ENCODE data around the gene NEURL1. TPM values are rescaled to one million over a fixed set of nuclear protein-coding genes. Genes with fewer than 3 reads are reported as not detected.

Gene NEURL1
- total and polyA plus RNA-seq, 9 donors = 0.28 to 5.6 (median 3.1) TPM

- Histone ChIP-seq H3K4me3 (no peak overlapping the region), H3K27ac (no peak overlapping the region), H3K27me3 (no peaks in the 10 kb centered on the region), H3K36me3 (no peaks in the 10 kb centered on the region), H3K4me1 (ENCODE audit: insufficient read depth) (no peaks in the 10 kb centered on the region), H3K9me3 (no peaks in the 10 kb centered on the region)
- WGBS, 3 donors = 95 to 100% (median 98%) methylated on average over 1 of the region's 1 CpG
- intact Hi-C loops (cut with DNase I) = no loop called here
- TF ChIP-seq EP300 (IDR thresholded peaks at IDR 0.05) (no peak), POLR2A (IDR thresholded peaks at IDR 0.05) (no peak), CTCF (IDR thresholded peaks at IDR 0.05) (no peak)
- DNase-seq = no peak
These were observed 36.0 kb downstream of the NEURL1 start for GRCh38 chr10:103529539-103529938.

- WGBS, 3 donors = 94 to 96% (median 95%) methylated on average over 7 of the region's 7 CpGs
- no peak for DNase-seq
- Histone ChIP-seq H3K27ac (no peak overlapping the region), H3K9me3 (no peaks in the 10 kb centered on the region), H3K4me3 (no peak overlapping the region), H3K4me1 (ENCODE audit: insufficient read depth) (no peaks in the 10 kb centered on the region), H3K36me3 (no peaks in the 10 kb centered on the region), H3K27me3 (no peaks in the 10 kb centered on the region)
- intact Hi-C loops (cut with DNase I) = no loop called here
- TF ChIP-seq POLR2A (IDR thresholded peaks at IDR 0.05) (no peak), CTCF (IDR thresholded peaks at IDR 0.05) (no peak), EP300 (IDR thresholded peaks at IDR 0.05) (no peak)
These were observed 40.3 kb downstream of the NEURL1 start for GRCh38 chr10:103533827-103534226.

- no peak overlapping the region for H3K27ac ChIP-seq
- H3K4me1 ChIP-seq (ENCODE audit: insufficient read depth) = no peaks in the 10 kb centered on the region
- H3K36me3 ChIP-seq = no peaks in the 10 kb centered on the region
- H3K4me3 ChIP-seq = no peak overlapping the region
- intact Hi-C loops (cut with DNase I) = no loop called here
- DNase-seq = peak in 1 of 5 donors; percentile 12
- H3K27me3 ChIP-seq = no peaks in the 10 kb centered on the region
- WGBS, 3 donors = 97 to 98% (median 98%) methylated on average over 3 of the region's 3 CpGs
- H3K9me3 ChIP-seq = no peaks in the 10 kb centered on the region
- TF ChIP-seq EP300 (IDR thresholded peaks at IDR 0.05) (no peak), POLR2A (IDR thresholded peaks at IDR 0.05) (no peak), CTCF (IDR thresholded peaks at IDR 0.05) (no peak)
These were observed 41.4 kb downstream of the NEURL1 start for GRCh38 chr10:103534621-103535498.

- H3K4me3 ChIP-seq = no peak overlapping the region
- no peaks in the 10 kb centered on the region for H3K9me3 ChIP-seq
- no peaks in the 10 kb centered on the region for H3K4me1 ChIP-seq (ENCODE audit: insufficient read depth)
- peak in 1 of 5 donors; percentile 9 for DNase-seq
- TF ChIP-seq POLR2A (IDR thresholded peaks at IDR 0.05) (no peak), EP300 (IDR thresholded peaks at IDR 0.05) (no peak), CTCF (IDR thresholded peaks at IDR 0.05) (no peak)
- intact Hi-C loops (cut with DNase I) = no loop called here
- no peaks in the 10 kb centered on the region for H3K36me3 ChIP-seq
- 87 to 96% (median 90%) methylated on average over 2 of the region's 2 CpGs for WGBS, 3 donors
- H3K27me3 ChIP-seq = no peaks in the 10 kb centered on the region
- no peak overlapping the region for H3K27ac ChIP-seq
These were observed 42.1 kb downstream of the NEURL1 start for GRCh38 chr10:103535595-103535994.

Data from ovary (tissue), 9 donors.